HUES48 (cell line): ENCODE measurements around the gene DDX21.

Experiments used
- H3K27ac ChIP-seq: one replicate; pipeline ENCODE4 v1.7.0; 2013; ENCODE audit warnings: low read depth, low read length, inconsistent platforms
- H3K27me3 ChIP-seq: 2 replicates; pipeline ENCODE4 v1.6.1; 2013; ENCODE audit warnings: mild to moderate bottlenecking, low read length; ENCODE audit not compliant: control insufficient read depth, insufficient read depth
- H3K36me3 ChIP-seq: 2 replicates; pipeline ENCODE4 v1.6.1; 2013; ENCODE audit warnings: low read length; ENCODE audit not compliant: control insufficient read depth, insufficient read depth
- H3K4me1 ChIP-seq: 2 replicates; pipeline ENCODE4 v1.6.1; 2013; ENCODE audit warnings: mild to moderate bottlenecking, low read length; ENCODE audit not compliant: control insufficient read depth, insufficient read depth
- H3K4me3 ChIP-seq: 2 replicates; pipeline ENCODE4 v1.5.1; 2013; ENCODE audit warnings: mild to moderate bottlenecking, low read depth, low read length
- H3K9ac ChIP-seq: 2 replicates; pipeline ENCODE4 v1.6.1; 2013; ENCODE audit warnings: mild to moderate bottlenecking, low read depth, low read length, moderate library complexity
- H3K9me3 ChIP-seq: 2 replicates; pipeline ENCODE4 v1.6.1; 2013; ENCODE audit warnings: low read length; ENCODE audit not compliant: control insufficient read depth, insufficient read depth

Gene DDX21

DNA sequence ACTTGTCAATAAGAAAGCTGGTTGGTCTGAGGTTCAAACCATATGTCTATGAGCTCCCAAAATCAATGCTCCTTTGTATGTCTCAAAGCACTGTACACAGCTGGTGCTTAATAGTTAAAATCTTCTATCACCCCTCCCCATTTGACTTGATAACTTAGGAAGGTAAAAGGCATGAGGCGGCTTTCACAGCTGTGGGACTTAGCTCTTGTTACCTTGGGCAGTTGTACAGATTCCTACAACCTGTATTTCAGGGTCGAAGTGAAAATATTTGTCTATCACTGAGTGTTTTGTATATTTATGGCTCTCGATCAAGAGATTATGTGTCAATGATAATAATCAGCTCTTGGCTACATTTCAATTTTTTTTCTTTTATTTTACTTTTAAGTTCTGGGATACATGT lies 31.6 kb downstream of the DDX21 start:
- peaks cover 48% of the 10 kb centered on the region for H3K36me3 ChIP-seq
- peak overlapping the region; percentile 43 for H3K27ac ChIP-seq
- H3K4me1 ChIP-seq: peaks cover 3% of the 10 kb centered on the region; the same call in 1 of the 2 replicates
- no peaks in the 10 kb centered on the region for H3K9me3 ChIP-seq
- H3K27me3 ChIP-seq: no peaks in the 10 kb centered on the region
- no peak overlapping the region for H3K4me3 ChIP-seq
- no peak overlapping the region for H3K9ac ChIP-seq

DNA sequence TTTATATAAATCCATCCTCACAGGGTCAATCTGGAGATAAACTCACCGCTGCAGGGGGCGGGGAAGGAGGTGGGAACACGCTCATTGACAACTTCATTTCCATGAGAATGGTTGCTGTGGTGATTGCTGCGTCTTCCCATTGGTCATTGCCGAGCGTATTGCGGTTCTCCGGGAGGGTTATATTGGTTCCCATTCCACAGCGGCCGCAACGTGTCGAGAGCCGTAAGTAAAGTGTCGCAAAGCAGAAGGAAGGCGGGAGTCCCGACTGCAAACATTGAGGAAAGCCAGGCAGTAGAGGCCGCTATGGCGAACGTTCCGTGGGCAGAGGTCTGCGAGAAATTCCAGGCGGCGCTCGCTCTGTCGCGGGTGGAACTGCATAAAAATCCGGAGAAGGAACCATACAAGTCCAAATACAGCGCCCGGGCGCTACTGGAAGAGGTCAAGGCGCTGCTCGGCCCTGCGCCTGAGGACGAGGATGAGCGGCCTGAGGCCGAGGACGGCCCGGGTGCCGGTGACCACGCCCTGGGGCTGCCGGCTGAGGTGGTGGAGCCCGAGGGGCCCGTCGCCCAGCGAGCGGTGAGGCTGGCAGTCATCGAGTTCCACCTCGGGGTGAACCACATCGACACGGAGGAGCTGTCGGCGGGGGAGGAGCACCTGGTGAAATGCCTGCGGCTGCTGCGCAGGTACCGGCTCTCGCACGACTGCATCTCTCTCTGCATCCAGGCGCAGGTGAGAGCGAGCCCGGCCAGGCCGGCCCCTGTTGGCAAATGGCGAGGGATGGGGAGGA lies 32.8 kb downstream of the DDX21 start, which contains the start of gene KIFBP:
Gene KIFBP (plus strand): TSS at position 274 of the 787 bp plus-strand sequence. CDS start 30 bp downstream, at position 304.
- Histone ChIP-seq H3K4me1 (peaks cover 3% of the 10 kb centered on the region; the same call in 1 of the 2 replicates), H3K9me3 (no peaks in the 10 kb centered on the region), H3K27me3 (no peaks in the 10 kb centered on the region), H3K9ac (peak within 1 kb of the TSS; percentile 85), H3K27ac (peak within 1 kb of the TSS; percentile 83), H3K4me3 (peak within 1 kb of the TSS; percentile 95), H3K36me3 (peaks cover 44% of the 10 kb centered on the region)

DNA sequence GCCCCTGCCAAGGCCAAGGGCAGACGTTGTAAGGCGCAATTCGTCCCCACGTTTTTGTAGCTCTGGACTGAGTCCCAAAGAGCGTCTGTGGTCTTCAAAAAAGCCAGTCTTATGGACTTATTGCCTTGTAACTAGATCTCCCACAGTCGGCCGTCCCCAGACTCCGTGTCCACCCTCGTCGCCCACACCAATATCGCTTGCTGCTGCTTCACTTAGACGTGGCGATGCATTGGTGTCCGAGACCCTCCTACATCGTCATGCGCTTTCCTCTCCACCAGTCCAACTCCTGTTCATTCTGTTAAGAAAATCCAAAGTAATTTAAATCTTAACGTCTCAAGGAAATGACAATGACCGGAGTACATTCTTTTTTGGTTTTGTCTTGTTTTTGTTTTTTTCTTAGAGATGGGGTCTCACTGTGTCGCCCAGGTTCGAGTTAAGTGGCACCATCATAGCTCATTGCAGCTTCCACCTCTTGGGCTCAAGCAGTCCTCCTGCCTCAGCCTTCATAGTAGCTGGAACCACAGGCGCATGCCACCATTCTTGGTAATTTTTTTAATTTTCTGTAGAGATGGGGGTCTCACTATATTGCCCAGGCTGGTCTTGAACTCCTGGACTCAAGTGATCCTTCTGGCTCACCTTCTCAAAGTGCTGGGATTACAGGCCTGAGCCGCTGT lies 33.5 kb downstream of the DDX21 start:
- H3K9me3 ChIP-seq: no peaks in the 10 kb centered on the region
- peaks cover 37% of the 10 kb centered on the region for H3K36me3 ChIP-seq
- H3K27ac ChIP-seq: peak overlapping the region; percentile 83
- peaks cover 3% of the 10 kb centered on the region; the same call in 1 of the 2 replicates for H3K4me1 ChIP-seq
- H3K27me3 ChIP-seq: no peaks in the 10 kb centered on the region
- H3K4me3 ChIP-seq: peak overlapping the region; percentile 95
- peak overlapping the region; percentile 85 for H3K9ac ChIP-seq

DNA sequence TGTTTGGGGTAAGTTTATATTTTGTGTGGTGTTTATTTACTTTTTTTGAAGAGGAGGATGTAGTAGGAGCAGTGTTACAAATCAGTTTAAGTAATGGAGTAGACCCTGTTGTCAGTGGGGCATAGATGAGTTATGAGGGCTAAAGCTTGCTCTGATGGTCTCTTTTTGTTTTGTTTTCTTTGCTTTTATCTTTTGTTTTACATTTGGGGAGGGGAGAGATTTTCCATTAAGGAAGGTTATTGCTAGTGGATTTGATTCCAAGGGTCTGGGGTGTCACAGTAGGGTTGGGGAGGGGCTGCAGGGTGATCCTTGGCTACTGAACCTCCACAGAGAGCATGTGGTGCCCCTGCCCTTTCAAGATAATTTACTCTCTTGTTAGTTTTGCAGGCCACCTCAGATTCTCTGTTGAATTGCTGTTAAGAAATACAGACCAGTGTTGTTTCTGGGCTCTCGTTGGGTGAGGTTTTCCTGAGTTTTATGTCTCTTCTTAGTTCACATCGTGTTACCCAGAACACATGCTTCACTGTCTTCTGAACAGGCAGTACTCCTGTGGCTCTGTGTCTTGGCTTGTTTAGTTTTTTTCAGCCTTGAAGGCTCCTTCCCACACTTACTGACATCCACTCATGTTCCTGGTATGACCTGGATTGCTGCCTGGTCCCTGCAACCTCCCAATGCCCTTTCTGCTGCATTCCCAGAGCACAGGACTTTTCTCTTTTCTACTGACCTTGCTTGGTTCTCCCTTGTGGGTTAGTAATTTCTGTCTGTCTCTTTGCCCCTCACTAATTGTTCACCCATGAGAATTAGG lies 36.9 kb downstream of the DDX21 start:
- Histone ChIP-seq H3K4me3 (no peak overlapping the region), H3K36me3 (peaks cover 24% of the 10 kb centered on the region), H3K9me3 (no peaks in the 10 kb centered on the region), H3K27me3 (no peaks in the 10 kb centered on the region), H3K27ac (no peak overlapping the region), H3K9ac (no peak overlapping the region), H3K4me1 (peaks cover 3% of the 10 kb centered on the region; the same call in 1 of the 2 replicates)

DNA sequence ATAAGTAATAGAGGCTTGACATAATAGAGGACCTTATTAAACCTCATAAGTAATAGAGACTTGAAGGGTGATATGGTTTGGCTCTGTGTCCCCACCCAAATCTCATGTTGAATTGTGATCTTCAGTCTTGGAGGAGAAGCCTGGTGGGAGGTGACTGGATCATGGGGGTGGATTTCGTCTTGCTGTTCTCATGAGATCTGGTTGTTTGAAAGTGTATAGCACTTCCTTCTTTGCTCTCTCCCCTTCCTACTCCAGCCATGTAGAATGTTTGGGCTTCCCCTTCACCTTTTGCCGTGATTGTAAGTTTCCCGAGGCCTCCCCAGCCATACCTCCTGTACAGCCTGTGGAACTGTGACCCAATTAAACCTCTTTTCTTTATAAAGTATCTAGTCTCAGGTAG lies 41.2 kb downstream of the DDX21 start:
- H3K27ac ChIP-seq: no peak overlapping the region
- H3K36me3 ChIP-seq: peaks cover 32% of the 10 kb centered on the region
- no peaks in the 10 kb centered on the region for H3K9me3 ChIP-seq
- H3K27me3 ChIP-seq: no peaks in the 10 kb centered on the region
- H3K9ac ChIP-seq: no peak overlapping the region
- no peaks in the 10 kb centered on the region for H3K4me1 ChIP-seq
- no peak overlapping the region for H3K4me3 ChIP-seq

DNA sequence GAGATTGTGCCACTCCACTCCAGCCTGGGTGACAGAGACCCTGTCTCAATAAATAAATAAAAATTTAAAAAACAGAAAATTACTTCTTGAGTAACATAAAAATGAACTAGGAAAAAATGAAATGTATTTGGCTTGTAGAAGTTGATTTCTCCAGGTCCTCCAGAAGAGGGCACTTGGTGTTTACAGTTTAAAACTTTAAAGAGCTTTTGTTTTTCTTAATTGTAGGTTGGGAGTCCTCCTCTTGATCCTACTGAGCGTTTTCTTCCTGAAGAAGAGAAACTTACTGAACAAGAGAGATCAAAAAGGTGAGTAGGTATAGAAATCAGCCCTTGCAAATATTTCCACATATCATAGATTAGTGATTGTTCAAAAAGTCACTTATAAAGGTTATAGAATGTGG lies 48.9 kb downstream of the DDX21 start:
- H3K9me3 ChIP-seq: no peaks in the 10 kb centered on the region
- H3K27ac ChIP-seq: no peak overlapping the region
- H3K4me3 ChIP-seq: no peak overlapping the region
- H3K36me3 ChIP-seq: peaks cover 79% of the 10 kb centered on the region
- H3K4me1 ChIP-seq: no peaks in the 10 kb centered on the region
- H3K9ac ChIP-seq: no peak overlapping the region
- H3K27me3 ChIP-seq: no peaks in the 10 kb centered on the region

DNA sequence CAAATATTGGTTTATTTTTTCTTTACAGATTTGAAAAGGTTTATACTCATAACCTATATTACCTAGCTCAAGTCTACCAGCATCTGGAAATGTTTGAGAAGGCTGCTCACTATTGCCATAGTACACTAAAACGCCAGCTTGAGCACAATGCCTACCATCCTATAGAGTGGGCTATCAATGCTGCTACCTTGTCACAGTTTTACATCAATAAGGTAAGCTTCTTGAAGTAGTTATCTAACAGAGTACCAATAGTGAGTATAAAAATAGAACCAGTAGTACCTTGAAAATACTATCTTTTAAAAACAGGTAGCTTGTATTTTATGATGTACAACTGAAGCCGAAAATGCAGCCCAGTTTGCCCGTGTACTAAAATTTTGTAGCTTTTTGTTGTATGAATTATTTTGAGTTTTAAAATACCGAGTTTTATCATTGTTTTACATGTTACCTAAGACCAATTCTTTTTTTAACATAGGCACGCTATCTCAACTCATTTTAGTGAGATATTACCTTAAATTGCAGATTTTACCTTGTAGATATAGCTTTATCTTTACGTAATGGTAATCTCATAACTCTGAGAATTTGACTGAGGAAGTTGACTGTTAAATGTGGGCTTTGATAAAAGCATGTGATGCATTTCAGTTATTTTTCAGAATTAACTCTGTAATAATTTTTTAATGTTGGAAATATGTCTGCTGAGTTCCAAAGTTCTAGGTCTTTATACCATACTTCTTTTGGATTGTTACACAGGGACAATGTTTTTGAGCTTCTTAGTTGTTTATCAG lies 49.9 kb downstream of the DDX21 start:
- H3K27ac ChIP-seq: no peak overlapping the region
- no peaks in the 10 kb centered on the region for H3K4me1 ChIP-seq
- no peak overlapping the region for H3K4me3 ChIP-seq
- H3K36me3 ChIP-seq: peaks cover 79% of the 10 kb centered on the region
- no peak overlapping the region for H3K9ac ChIP-seq
- H3K27me3 ChIP-seq: no peaks in the 10 kb centered on the region
- H3K9me3 ChIP-seq: no peaks in the 10 kb centered on the region

DNA sequence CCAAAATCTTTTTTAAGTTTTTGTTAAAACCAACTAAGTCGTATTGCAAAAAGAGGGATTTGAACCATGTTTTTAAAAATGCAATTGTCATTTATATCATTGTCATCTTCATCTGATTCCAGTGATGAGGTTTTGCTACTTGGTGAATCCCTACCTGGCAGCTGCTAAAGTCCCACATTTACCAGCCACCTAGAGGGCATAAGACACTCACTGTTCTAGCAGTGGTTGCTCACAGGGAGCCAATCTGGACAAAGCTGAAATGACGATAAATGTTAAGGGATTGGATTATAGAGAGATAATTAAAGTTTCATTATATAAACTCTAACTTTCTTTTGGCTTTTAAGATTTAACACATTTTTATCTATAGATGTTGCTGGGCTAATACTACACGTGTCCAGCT lies 51.3 kb downstream of the DDX21 start:
- H3K27me3 ChIP-seq: no peaks in the 10 kb centered on the region
- no peaks in the 10 kb centered on the region for H3K4me1 ChIP-seq
- H3K4me3 ChIP-seq: no peak overlapping the region
- no peak overlapping the region for H3K27ac ChIP-seq
- no peak overlapping the region for H3K9ac ChIP-seq
- H3K9me3 ChIP-seq: no peaks in the 10 kb centered on the region
- peaks cover 78% of the 10 kb centered on the region for H3K36me3 ChIP-seq

DNA sequence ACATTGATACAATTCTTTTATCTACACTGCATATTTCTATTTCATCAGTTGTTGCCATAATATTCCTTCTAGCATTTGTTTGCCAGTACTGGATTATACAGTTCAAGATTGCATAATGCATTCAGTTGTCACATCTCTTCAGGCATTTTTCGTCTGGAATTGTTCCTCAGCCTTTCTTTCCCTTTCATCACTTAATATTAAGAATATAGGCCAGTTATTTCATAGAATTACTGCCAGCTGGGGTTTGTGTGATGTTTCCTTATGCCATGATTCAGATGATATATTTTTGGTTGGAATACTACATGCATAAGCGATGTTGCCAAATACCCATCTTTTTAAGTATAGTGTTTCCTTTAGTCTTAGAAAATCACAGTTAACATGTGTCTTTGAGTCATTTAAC lies 53.4 kb downstream of the DDX21 start:
- no peaks in the 10 kb centered on the region for H3K27me3 ChIP-seq
- H3K9ac ChIP-seq: no peak overlapping the region
- H3K36me3 ChIP-seq: peaks cover 86% of the 10 kb centered on the region
- no peaks in the 10 kb centered on the region for H3K9me3 ChIP-seq
- H3K4me3 ChIP-seq: no peak overlapping the region
- no peak overlapping the region for H3K27ac ChIP-seq
- H3K4me1 ChIP-seq: no peaks in the 10 kb centered on the region

DNA sequence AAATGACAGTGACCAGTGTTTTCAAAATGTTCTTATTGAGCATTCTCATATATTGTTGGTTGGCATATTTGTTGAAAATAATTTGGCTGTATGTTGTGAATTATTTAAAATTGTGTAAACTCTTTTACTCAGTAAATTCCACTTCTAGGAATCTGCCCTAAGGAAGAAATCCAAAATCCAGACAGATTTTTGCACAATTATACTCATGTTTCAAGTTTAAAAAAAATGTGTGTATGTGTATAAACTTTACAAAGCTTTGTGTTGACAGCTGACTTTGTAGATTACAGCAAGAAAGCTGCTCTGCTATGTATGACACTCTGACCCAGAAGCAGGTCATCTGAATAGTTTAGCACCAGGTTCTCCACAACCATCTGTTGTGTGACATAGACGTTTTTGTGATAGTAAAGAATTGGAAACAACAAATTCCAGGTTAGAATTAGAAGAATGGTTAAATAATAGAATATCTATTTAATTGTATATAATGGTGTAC lies 54.2 kb downstream of the DDX21 start:
- Histone ChIP-seq H3K27ac (no peak overlapping the region), H3K9me3 (no peaks in the 10 kb centered on the region), H3K36me3 (peaks cover 83% of the 10 kb centered on the region), H3K4me1 (no peaks in the 10 kb centered on the region), H3K4me3 (no peak overlapping the region), H3K27me3 (no peaks in the 10 kb centered on the region), H3K9ac (no peak overlapping the region)
